Measurements from ENCODE around the gene DCDC2C.

Gene DCDC2C

GRCh38 chr2:3712831-3713503, 9.6 kb downstream of the DCDC2C start:
- DNase-seq, result no peak

- no peak for DNase-seq
These were observed 15.3 kb downstream of the DCDC2C start for GRCh38 chr2:3718679-3719078.

GRCh38 chr2:3725002-3725401, 21.6 kb downstream of the DCDC2C start:
- DNase-seq, result no peak

GRCh38 chr2:3725458-3726250, 22.3 kb downstream of the DCDC2C start:
- DNase-seq, result no peak

- no peak for DNase-seq
These were observed 23.1 kb downstream of the DCDC2C start for GRCh38 chr2:3726511-3726910.

GRCh38 chr2:3727397-3728045, 24.1 kb downstream of the DCDC2C start:
- DNase-seq, result no peak

GRCh38 chr2:3728104-3729054, 25.0 kb downstream of the DCDC2C start:
- no peak for DNase-seq

GRCh38 chr2:3729055-3729448, 25.7 kb downstream of the DCDC2C start:
- DNase-seq, result no peak

- DNase-seq, result no peak
These were observed 26.4 kb downstream of the DCDC2C start for GRCh38 chr2:3729786-3730185.

- no peak for DNase-seq
These were observed 27.3 kb downstream of the DCDC2C start for GRCh38 chr2:3730646-3731045.

- no peak for DNase-seq
These were observed 28.5 kb downstream of the DCDC2C start for GRCh38 chr2:3731829-3732228.

- DNase-seq, result no peak
These were observed 32.7 kb downstream of the DCDC2C start for GRCh38 chr2:3736112-3736511.

GRCh38 chr2:3737128-3737527, 33.8 kb downstream of the DCDC2C start:
- DNase-seq, result no peak

- no peak for DNase-seq
These were observed 35.1 kb downstream of the DCDC2C start for GRCh38 chr2:3738454-3738853.

GRCh38 chr2:3739313-3739712, 35.9 kb downstream of the DCDC2C start:
- DNase-seq, result no peak

GRCh38 chr2:3741396-3741795, 38.0 kb downstream of the DCDC2C start:
- no peak for DNase-seq

GRCh38 chr2:3741867-3742602, 38.7 kb downstream of the DCDC2C start:
- no peak for DNase-seq

GRCh38 chr2:3742743-3743508, 39.6 kb downstream of the DCDC2C start:
- no peak for DNase-seq

- DNase-seq, result no peak
These were observed 40.7 kb downstream of the DCDC2C start for GRCh38 chr2:3743951-3744555.

- no peak for DNase-seq
These were observed 42.5 kb downstream of the DCDC2C start for GRCh38 chr2:3745920-3746319.
